ENCODE measurements around the gene TMEM217. TPM values are rescaled to one million over a fixed set of nuclear protein-coding genes. Genes with fewer than 3 reads are reported as not detected.
A peak's percentile ranks its signal among the peaks of the same experiment; 100 is the strongest.

Gene TMEM217
- total RNA-seq, 3 donors from 2014 or later = 0.96 to 1.6 (median 1.5) TPM

- H3K4me1 ChIP-seq (ENCODE audit: low read depth) = peaks cover 4% of the 10 kb centered on the region
These were observed 2.1 kb upstream of the TMEM217 start for GRCh38 chr6:37260040-37260439.

GRCh38 chr6:37259191-37259590 is 1.2 kb upstream of the TMEM217 start:
- no peak for ATAC-seq
- peaks cover 4% of the 10 kb centered on the region for H3K4me1 ChIP-seq (ENCODE audit: low read depth)
- H3K4me3 ChIP-seq = no peak overlapping the region

More at GRCh38 chr6:37260040-37260439, 2.1 kb upstream of the TMEM217 start:
- H3K9me3 ChIP-seq = no peaks in the 10 kb centered on the region
- no peak overlapping the region for H3K4me3 ChIP-seq
- no peak for TF ChIP-seq CTCF (IDR thresholded peaks at IDR 0.05)
- ATAC-seq (no peak), DNase-seq (no peak)
- intact Hi-C loops (cut with DNase I, micrococcal nuclease) = no loop called here
- H3K36me3 ChIP-seq (ENCODE audit: low read depth) = peaks cover 7% of the 10 kb centered on the region

GRCh38 chr6:37258405-37259105 is 611 bp upstream of the TMEM217 start:
- no peak for TF ChIP-seq CTCF (IDR thresholded peaks at IDR 0.05)
- Histone ChIP-seq H3K4me1 (ENCODE audit: low read depth) (peaks cover 4% of the 10 kb centered on the region), H3K36me3 (ENCODE audit: low read depth) (peaks cover 7% of the 10 kb centered on the region), H3K9me3 (no peaks in the 10 kb centered on the region), H3K4me3 (peak overlapping the region; percentile 92)
- intact Hi-C loops (cut with DNase I, micrococcal nuclease) = no loop called here
- DNase-seq (no peak), ATAC-seq (no peak)

More at GRCh38 chr6:37259191-37259590, 1.2 kb upstream of the TMEM217 start:
- H3K9me3 ChIP-seq = no peaks in the 10 kb centered on the region
- TF ChIP-seq CTCF (IDR thresholded peaks at IDR 0.05) = no peak
- peaks cover 7% of the 10 kb centered on the region for H3K36me3 ChIP-seq (ENCODE audit: low read depth)
- DNase-seq = no peak
- intact Hi-C loops (cut with DNase I, micrococcal nuclease) = no loop called here

- H3K4me1 ChIP-seq (ENCODE audit: low read depth) = peaks cover 4% of the 10 kb centered on the region
- DNase-seq (no peak), ATAC-seq (peak; percentile 0)
- no peak for TF ChIP-seq CTCF (IDR thresholded peaks at IDR 0.05)
- peak overlapping the region; percentile 92 for H3K4me3 ChIP-seq
- intact Hi-C loops (cut with DNase I, micrococcal nuclease) = no loop called here
- H3K9me3 ChIP-seq = no peaks in the 10 kb centered on the region
- H3K36me3 ChIP-seq (ENCODE audit: low read depth) = peaks cover 7% of the 10 kb centered on the region
These were observed 667 bp downstream of the TMEM217 start for GRCh38 chr6:37257320-37257633.

- intact Hi-C loops (cut with DNase I, micrococcal nuclease) = no loop called here
- H3K36me3 ChIP-seq (ENCODE audit: low read depth) = peaks cover 7% of the 10 kb centered on the region
- H3K4me3 ChIP-seq = no peak overlapping the region
- no peak for DNase-seq
- no peak for TF ChIP-seq CTCF (IDR thresholded peaks at IDR 0.05)
- H3K4me1 ChIP-seq (ENCODE audit: low read depth) = peaks cover 4% of the 10 kb centered on the region
- ATAC-seq = peak; percentile 17
- H3K9me3 ChIP-seq = no peaks in the 10 kb centered on the region
These were observed 1.1 kb downstream of the TMEM217 start for GRCh38 chr6:37256692-37257319.

All from mucosa of descending colon (tissue), 3 donors.